ENCODE measurements around the gene BCAS2.

The BCAS2 gene

GRCh38 chr1:114535401-114535800, 46.0 kb downstream of the BCAS2 start:
- Histone ChIP-seq H3K36me3 (ENCODE audit: control insufficient read depth in 1 of 2, insufficient read depth in 2 of 2, low read length in 2 of 2) (no peaks in the 10 kb centered on the region), H3K4me3 (ENCODE audit: low read depth in 1 of 2, low read length in 2 of 2) (no peak overlapping the region), H3K27me3 (ENCODE audit: low read depth, low read length) (no peaks in the 10 kb centered on the region), H3K4me1 (ENCODE audit: control insufficient read depth in 1 of 2, insufficient read depth in 2 of 2, low read length in 2 of 2) (no peaks in the 10 kb centered on the region), H3K9me3 (ENCODE audit: control insufficient read depth in 1 of 2, low read length in 2 of 2) (no peaks in the 10 kb centered on the region), H3K27ac (ENCODE audit: low read length) (no peak overlapping the region)

- no peak overlapping the region for H3K4me3 ChIP-seq (ENCODE audit: low read depth in 1 of 2, low read length in 2 of 2)
- no peaks in the 10 kb centered on the region for H3K36me3 ChIP-seq (ENCODE audit: control insufficient read depth in 1 of 2, insufficient read depth in 2 of 2, low read length in 2 of 2)
- no peaks in the 10 kb centered on the region for H3K9me3 ChIP-seq (ENCODE audit: control insufficient read depth in 1 of 2, low read length in 2 of 2)
- no peaks in the 10 kb centered on the region for H3K27me3 ChIP-seq (ENCODE audit: low read depth, low read length)
- H3K4me1 ChIP-seq (ENCODE audit: control insufficient read depth in 1 of 2, insufficient read depth in 2 of 2, low read length in 2 of 2): no peaks in the 10 kb centered on the region
- H3K27ac ChIP-seq (ENCODE audit: low read length): no peak overlapping the region
Observed at GRCh38 chr1:114531094-114531493, 50.3 kb downstream of the BCAS2 start.

- no peaks in the 10 kb centered on the region for H3K27me3 ChIP-seq (ENCODE audit: low read depth, low read length)
- no peak overlapping the region for H3K4me3 ChIP-seq (ENCODE audit: low read depth in 1 of 2, low read length in 2 of 2)
- H3K27ac ChIP-seq (ENCODE audit: low read length): no peak overlapping the region
- no peaks in the 10 kb centered on the region for H3K36me3 ChIP-seq (ENCODE audit: control insufficient read depth in 1 of 2, insufficient read depth in 2 of 2, low read length in 2 of 2)
- H3K9me3 ChIP-seq (ENCODE audit: control insufficient read depth in 1 of 2, low read length in 2 of 2): no peaks in the 10 kb centered on the region
- H3K4me1 ChIP-seq (ENCODE audit: control insufficient read depth in 1 of 2, insufficient read depth in 2 of 2, low read length in 2 of 2): no peaks in the 10 kb centered on the region
Observed at GRCh38 chr1:114530224-114530623, 51.2 kb downstream of the BCAS2 start.

- H3K36me3 ChIP-seq (ENCODE audit: control insufficient read depth in 1 of 2, insufficient read depth in 2 of 2, low read length in 2 of 2): no peaks in the 10 kb centered on the region
- H3K27ac ChIP-seq (ENCODE audit: low read length): no peak overlapping the region
- H3K4me3 ChIP-seq (ENCODE audit: low read depth in 1 of 2, low read length in 2 of 2): no peak overlapping the region
- H3K4me1 ChIP-seq (ENCODE audit: control insufficient read depth in 1 of 2, insufficient read depth in 2 of 2, low read length in 2 of 2): no peaks in the 10 kb centered on the region
- no peaks in the 10 kb centered on the region for H3K27me3 ChIP-seq (ENCODE audit: low read depth, low read length)
- H3K9me3 ChIP-seq (ENCODE audit: control insufficient read depth in 1 of 2, low read length in 2 of 2): no peaks in the 10 kb centered on the region
Observed at GRCh38 chr1:114524944-114525343, 56.5 kb downstream of the BCAS2 start.

- Histone ChIP-seq H3K4me1 (ENCODE audit: control insufficient read depth in 1 of 2, insufficient read depth in 2 of 2, low read length in 2 of 2) (no peaks in the 10 kb centered on the region), H3K27me3 (ENCODE audit: low read depth, low read length) (no peaks in the 10 kb centered on the region), H3K27ac (ENCODE audit: low read length) (no peak overlapping the region), H3K4me3 (ENCODE audit: low read depth in 1 of 2, low read length in 2 of 2) (no peak overlapping the region), H3K9me3 (ENCODE audit: control insufficient read depth in 1 of 2, low read length in 2 of 2) (no peaks in the 10 kb centered on the region), H3K36me3 (ENCODE audit: control insufficient read depth in 1 of 2, insufficient read depth in 2 of 2, low read length in 2 of 2) (no peaks in the 10 kb centered on the region)
Observed at GRCh38 chr1:114522264-114522575, 59.2 kb downstream of the BCAS2 start.

GRCh38 chr1:114521396-114522263, 59.8 kb downstream of the BCAS2 start:
- Histone ChIP-seq H3K27ac (ENCODE audit: low read length) (no peak overlapping the region), H3K27me3 (ENCODE audit: low read depth, low read length) (no peaks in the 10 kb centered on the region)

More at GRCh38 chr1:114521396-114522263, 59.8 kb downstream of the BCAS2 start:
- Histone ChIP-seq H3K36me3 (ENCODE audit: control insufficient read depth in 1 of 2, insufficient read depth in 2 of 2, low read length in 2 of 2) (no peaks in the 10 kb centered on the region), H3K9me3 (ENCODE audit: control insufficient read depth in 1 of 2, low read length in 2 of 2) (no peaks in the 10 kb centered on the region), H3K4me3 (ENCODE audit: low read depth in 1 of 2, low read length in 2 of 2) (no peak overlapping the region), H3K4me1 (ENCODE audit: control insufficient read depth in 1 of 2, insufficient read depth in 2 of 2, low read length in 2 of 2) (no peaks in the 10 kb centered on the region)

Measured in muscle layer of duodenum (tissue), 2 donors.